ENCODE measurements around the gene TBATA.

The TBATA gene

GRCh38 chr10:70765794-70766594, 19.2 kb downstream of the TBATA start:
- Mint-ChIP-seq H3K9me3 (ENCODE audit: low read depth) (no peaks in the 10 kb centered on the region), H3K4me1 (ENCODE audit: low read depth) (no peaks in the 10 kb centered on the region), H3K36me3 (no peaks in the 10 kb centered on the region), H3K27ac (no peak overlapping the region), H3K4me3 (no peak overlapping the region), H3K27me3 (peaks cover 1% of the 10 kb centered on the region)

DNA sequence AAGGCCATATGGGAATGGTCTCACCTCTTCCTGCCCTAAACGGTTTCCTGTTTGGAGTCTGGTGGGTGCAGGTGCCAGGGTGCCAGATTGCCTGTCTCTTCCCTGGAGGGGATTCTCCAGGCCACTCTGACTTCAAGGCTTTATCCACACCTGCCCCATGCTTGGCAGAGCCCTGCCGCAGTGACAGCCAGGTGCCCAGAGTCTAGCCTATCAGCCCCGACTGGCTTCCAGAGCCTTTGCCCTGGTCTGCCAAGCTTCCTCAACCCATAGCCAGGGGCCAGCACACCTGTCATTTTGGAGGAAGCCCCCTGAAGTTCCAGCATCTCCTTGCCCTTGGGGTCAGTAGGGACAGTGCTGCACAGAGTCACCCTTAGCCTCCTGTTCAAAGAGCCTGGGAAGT, 21.6 kb downstream of the TBATA start:
- Mint-ChIP-seq H3K27ac (no peak overlapping the region), H3K36me3 (no peaks in the 10 kb centered on the region), H3K4me1 (ENCODE audit: low read depth) (peaks cover 6% of the 10 kb centered on the region), H3K4me3 (no peak overlapping the region), H3K9me3 (ENCODE audit: low read depth) (no peaks in the 10 kb centered on the region), H3K27me3 (peaks cover 1% of the 10 kb centered on the region)

GRCh38 chr10:70762441-70763175, 22.6 kb downstream of the TBATA start:
- Mint-ChIP-seq H3K27me3 (peaks cover 1% of the 10 kb centered on the region), H3K4me3 (no peak overlapping the region), H3K4me1 (ENCODE audit: low read depth) (peaks cover 6% of the 10 kb centered on the region), H3K36me3 (no peaks in the 10 kb centered on the region), H3K9me3 (ENCODE audit: low read depth) (no peaks in the 10 kb centered on the region), H3K27ac (no peak overlapping the region)

DNA sequence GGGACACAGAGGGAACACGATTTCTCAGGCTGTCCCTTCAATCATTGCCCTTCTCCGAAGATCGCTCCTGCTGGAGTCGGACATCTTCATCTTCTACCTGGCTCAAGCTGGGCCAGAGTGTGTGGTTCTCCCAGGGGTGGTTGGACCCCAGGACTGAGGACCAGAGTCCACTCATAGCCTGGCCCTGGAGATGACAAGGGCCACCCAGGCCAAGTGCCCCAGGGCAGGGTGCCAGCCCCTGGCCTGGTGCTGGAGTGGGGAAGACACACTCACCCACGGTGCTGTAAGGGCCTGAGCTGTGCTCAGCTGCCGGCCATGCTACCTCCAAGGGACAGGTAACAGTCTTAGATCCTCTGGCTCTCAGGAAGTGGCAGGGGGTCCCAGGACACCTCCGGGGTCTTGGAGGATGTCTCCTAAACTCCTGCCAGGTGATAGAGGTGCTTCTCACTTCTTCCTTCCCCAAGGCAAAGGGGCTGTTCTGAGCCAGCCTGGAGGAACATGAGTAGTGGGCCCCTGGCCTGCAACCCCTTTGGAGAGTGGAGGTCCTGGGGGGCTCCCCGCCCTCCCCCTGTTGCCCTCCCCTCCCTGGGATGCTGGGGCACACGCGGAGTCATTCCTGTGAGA, 23.3 kb downstream of the TBATA start:
- Mint-ChIP-seq H3K9me3 (ENCODE audit: low read depth) (no peaks in the 10 kb centered on the region), H3K27me3 (peaks cover 1% of the 10 kb centered on the region), H3K36me3 (no peaks in the 10 kb centered on the region), H3K4me3 (no peak overlapping the region), H3K27ac (no peak overlapping the region), H3K4me1 (ENCODE audit: low read depth) (peaks cover 6% of the 10 kb centered on the region)

GRCh38 chr10:70761031-70761601, 24.1 kb downstream of the TBATA start:
- Mint-ChIP-seq H3K27ac (no peak overlapping the region), H3K4me1 (ENCODE audit: low read depth) (peaks cover 6% of the 10 kb centered on the region)

DNA sequence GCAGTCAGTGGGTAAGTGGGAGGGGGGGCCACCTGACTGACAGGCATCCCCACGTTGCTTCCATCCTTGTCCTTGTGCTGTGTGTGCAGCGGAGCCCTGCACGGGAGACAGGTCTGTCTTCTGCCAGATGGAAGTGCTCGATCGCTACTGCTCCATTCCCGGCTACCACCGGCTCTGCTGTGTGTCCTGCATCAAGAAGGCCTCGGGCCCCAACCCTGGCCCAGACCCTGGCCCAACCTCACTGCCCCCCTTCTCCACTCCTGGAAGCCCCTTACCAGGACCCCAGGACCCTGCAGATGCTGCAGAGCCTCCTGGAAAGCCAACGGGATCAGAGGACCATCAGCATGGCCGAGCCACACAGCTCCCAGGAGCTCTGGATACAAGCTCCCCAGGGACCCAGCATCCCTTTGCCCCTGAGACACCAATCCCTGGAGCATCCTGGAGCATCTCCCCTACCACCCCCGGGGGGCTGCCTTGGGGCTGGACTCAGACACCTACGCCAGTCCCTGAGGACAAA, 24.8 kb downstream of the TBATA start:
- no peak overlapping the region for H3K27ac Mint-ChIP-seq
- H3K4me3 Mint-ChIP-seq = no peak overlapping the region
- no peaks in the 10 kb centered on the region for H3K9me3 Mint-ChIP-seq (ENCODE audit: low read depth)
- no peaks in the 10 kb centered on the region for H3K27me3 Mint-ChIP-seq
- no peaks in the 10 kb centered on the region for H3K36me3 Mint-ChIP-seq
- H3K4me1 Mint-ChIP-seq (ENCODE audit: low read depth) = peaks cover 6% of the 10 kb centered on the region

More at GRCh38 chr10:70761031-70761601, 24.1 kb downstream of the TBATA start:
- no peaks in the 10 kb centered on the region for H3K27me3 Mint-ChIP-seq
- no peaks in the 10 kb centered on the region for H3K36me3 Mint-ChIP-seq
- H3K9me3 Mint-ChIP-seq (ENCODE audit: low read depth) = no peaks in the 10 kb centered on the region
- no peak overlapping the region for H3K4me3 Mint-ChIP-seq

DNA sequence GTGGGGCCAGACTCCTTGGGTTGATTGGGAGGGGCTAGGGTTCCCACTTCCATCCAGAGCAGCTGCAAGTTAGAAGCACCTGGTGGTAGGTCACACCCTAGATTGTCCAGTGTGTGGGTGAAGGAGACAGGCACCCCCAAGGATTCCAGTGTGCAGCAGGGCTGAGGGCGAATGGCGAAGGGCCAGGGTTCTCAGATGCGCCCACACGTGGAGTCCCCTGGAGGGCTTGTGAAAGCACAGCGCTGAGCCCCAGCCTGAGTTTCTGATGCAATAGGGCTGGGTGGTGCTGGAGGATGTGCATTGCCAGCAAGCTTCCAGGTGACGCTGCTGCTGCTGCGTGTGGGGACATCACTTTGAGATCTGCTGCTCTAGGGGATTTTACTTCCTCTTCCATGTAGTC, 25.4 kb downstream of the TBATA start:
- no peak overlapping the region for H3K27ac Mint-ChIP-seq
- no peaks in the 10 kb centered on the region for H3K36me3 Mint-ChIP-seq
- H3K4me1 Mint-ChIP-seq (ENCODE audit: low read depth) = peaks cover 6% of the 10 kb centered on the region
- H3K9me3 Mint-ChIP-seq (ENCODE audit: low read depth) = no peaks in the 10 kb centered on the region
- no peak overlapping the region for H3K4me3 Mint-ChIP-seq
- H3K27me3 Mint-ChIP-seq = no peaks in the 10 kb centered on the region

- no peaks in the 10 kb centered on the region for H3K27me3 Mint-ChIP-seq
- H3K27ac Mint-ChIP-seq = no peak overlapping the region
- no peaks in the 10 kb centered on the region for H3K9me3 Mint-ChIP-seq (ENCODE audit: low read depth)
- H3K36me3 Mint-ChIP-seq = no peaks in the 10 kb centered on the region
- H3K4me1 Mint-ChIP-seq (ENCODE audit: low read depth) = peaks cover 6% of the 10 kb centered on the region
- no peak overlapping the region for H3K4me3 Mint-ChIP-seq
Observed at GRCh38 chr10:70758757-70759514, 26.2 kb downstream of the TBATA start.

- Mint-ChIP-seq H3K9me3 (ENCODE audit: low read depth) (no peaks in the 10 kb centered on the region), H3K27me3 (no peaks in the 10 kb centered on the region), H3K36me3 (no peaks in the 10 kb centered on the region), H3K4me3 (no peak overlapping the region), H3K4me1 (ENCODE audit: low read depth) (peaks cover 6% of the 10 kb centered on the region), H3K27ac (no peak overlapping the region)
Observed at GRCh38 chr10:70757856-70758255, 27.3 kb downstream of the TBATA start.

- Mint-ChIP-seq H3K9me3 (ENCODE audit: low read depth) (no peaks in the 10 kb centered on the region), H3K4me3 (no peak overlapping the region), H3K27ac (no peak overlapping the region), H3K27me3 (no peaks in the 10 kb centered on the region), H3K4me1 (ENCODE audit: low read depth) (peaks cover 6% of the 10 kb centered on the region), H3K36me3 (no peaks in the 10 kb centered on the region)
Observed at GRCh38 chr10:70756700-70757360, 28.3 kb downstream of the TBATA start.

GRCh38 chr10:70753841-70754621, 31.1 kb downstream of the TBATA start:
- H3K9me3 Mint-ChIP-seq (ENCODE audit: low read depth) = no peaks in the 10 kb centered on the region
- no peak overlapping the region for H3K4me3 Mint-ChIP-seq
- no peaks in the 10 kb centered on the region for H3K36me3 Mint-ChIP-seq
- peaks cover 4% of the 10 kb centered on the region for H3K4me1 Mint-ChIP-seq (ENCODE audit: low read depth)
- H3K27me3 Mint-ChIP-seq = no peaks in the 10 kb centered on the region
- no peak overlapping the region for H3K27ac Mint-ChIP-seq

GRCh38 chr10:70753026-70753663, 32.0 kb downstream of the TBATA start:
- H3K4me1 Mint-ChIP-seq (ENCODE audit: low read depth) = no peaks in the 10 kb centered on the region
- no peak overlapping the region for H3K27ac Mint-ChIP-seq
- H3K9me3 Mint-ChIP-seq (ENCODE audit: low read depth) = no peaks in the 10 kb centered on the region
- H3K36me3 Mint-ChIP-seq = no peaks in the 10 kb centered on the region
- H3K27me3 Mint-ChIP-seq = no peaks in the 10 kb centered on the region
- H3K4me3 Mint-ChIP-seq = no peak overlapping the region

- no peaks in the 10 kb centered on the region for H3K27me3 Mint-ChIP-seq
- H3K4me1 Mint-ChIP-seq (ENCODE audit: low read depth) = no peaks in the 10 kb centered on the region
- H3K4me3 Mint-ChIP-seq = no peak overlapping the region
- no peaks in the 10 kb centered on the region for H3K9me3 Mint-ChIP-seq (ENCODE audit: low read depth)
- no peaks in the 10 kb centered on the region for H3K36me3 Mint-ChIP-seq
- H3K27ac Mint-ChIP-seq = no peak overlapping the region
Observed at GRCh38 chr10:70752571-70752970, 32.6 kb downstream of the TBATA start.
